ENCODE results near the gene TMCO6.
"Not testable (repeated sequence)": the region's sequence is repeated elsewhere in the genome, so short reads cannot be mapped to it uniquely, and the experiment has no call there.

TMCO6 gene

DNA sequence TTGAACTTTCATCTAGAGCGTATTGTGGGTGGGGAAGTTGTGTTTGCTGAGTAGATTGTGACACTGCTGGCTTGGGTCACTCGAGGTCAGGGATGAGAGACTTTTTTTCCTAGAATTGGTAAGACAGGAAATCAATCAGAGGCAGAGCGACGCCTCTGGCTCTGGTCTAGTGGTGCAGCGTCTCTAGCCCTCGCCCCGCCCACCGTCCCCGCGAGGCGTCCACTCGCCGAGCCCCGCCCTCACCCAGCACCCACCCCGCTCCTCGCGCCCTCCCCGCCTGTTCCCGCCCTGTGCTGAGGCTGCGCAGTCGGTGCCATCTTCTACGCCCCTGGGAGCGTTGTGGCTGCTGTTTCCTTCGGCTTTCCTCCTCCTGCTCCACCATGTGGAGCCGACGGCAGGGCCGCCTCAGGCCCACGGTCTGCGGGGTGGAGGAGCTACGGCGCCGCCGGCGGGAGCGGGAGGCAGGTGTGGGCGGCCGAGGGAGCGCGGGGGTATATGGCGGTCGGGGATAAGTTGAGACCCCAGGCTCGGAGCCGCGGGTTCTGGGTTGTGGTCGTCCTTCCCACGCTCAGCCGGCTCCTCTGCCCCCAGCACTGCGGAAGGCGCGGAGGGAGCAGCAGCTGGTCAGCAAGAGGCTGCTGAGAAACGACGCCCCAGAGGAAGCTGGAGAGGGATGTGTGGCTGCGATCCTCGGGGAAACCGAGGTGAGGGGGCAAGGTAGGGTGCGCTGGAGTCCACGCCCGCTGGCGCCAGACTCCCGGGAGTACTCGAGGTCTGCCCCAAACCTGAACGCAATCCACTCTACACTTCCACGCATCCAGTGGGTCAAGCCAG is at the start of gene TMCO6:
Gene TMCO6 (plus strand): TSS at position 304 of the 834 bp plus-strand sequence. CDS start 77 bp downstream, at position 381.
- peak; percentile 53 for FAIRE-seq
- DNase-seq (ENCODE audit: low spot score) = peak; percentile 98

DNA sequence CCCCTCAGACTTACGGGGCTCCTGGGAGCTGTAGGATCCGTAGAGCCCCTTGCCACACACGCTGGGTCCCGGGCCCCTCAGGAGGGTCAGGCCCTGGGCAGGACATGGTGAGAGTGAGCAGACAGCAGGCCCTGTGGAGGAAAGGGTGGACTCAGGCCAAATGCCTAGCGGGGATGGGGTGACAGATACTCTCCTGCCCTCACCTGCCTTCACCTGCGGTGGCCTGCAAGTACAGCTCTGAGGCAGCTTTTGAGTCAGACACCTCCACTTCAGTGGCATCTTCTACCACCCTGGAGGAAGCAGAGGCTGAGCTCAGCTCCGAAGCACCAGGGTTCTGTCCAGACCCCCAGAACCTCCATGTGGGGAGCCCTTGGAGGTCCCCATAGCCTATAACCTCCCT is 48.4 kb upstream of the TMCO6 start:
- no peak for FAIRE-seq

GRCh38 chr5:140591747-140592372 is 47.4 kb upstream of the TMCO6 start:
- FAIRE-seq (no peak), DNase-seq (ENCODE audit: low spot score) (no peak)

More for the DNA sequence above, 48.4 kb upstream of the TMCO6 start:
- no peak for DNase-seq (ENCODE audit: low spot score)

GRCh38 chr5:140593070-140593469 is 46.2 kb upstream of the TMCO6 start:
- DNase-seq (ENCODE audit: low spot score) = not testable (repeated sequence)

DNA sequence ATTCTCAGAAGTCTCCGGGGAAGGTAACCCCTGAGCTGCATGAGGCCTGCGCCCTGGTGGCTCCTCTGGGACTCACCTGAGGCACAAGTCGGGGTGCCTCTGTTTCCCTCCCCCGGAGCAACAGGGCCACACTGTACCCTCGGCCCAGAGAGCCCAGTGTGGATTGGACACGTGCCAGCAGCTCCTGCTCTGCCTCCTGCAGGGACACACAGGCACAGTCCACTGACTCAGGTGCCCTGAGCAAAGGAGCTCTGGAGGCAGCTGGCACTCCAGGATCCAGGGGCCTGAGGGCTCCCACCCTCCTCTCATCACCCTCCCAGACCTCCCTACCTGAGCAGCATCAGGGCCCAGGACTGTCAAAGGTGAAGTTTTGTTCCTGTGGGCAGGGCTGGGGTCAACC is 45.1 kb upstream of the TMCO6 start:
- DNase-seq (ENCODE audit: low spot score) (no peak), FAIRE-seq (no peak)

More at GRCh38 chr5:140593070-140593469, 46.2 kb upstream of the TMCO6 start:
- FAIRE-seq = not testable (repeated sequence)

DNA sequence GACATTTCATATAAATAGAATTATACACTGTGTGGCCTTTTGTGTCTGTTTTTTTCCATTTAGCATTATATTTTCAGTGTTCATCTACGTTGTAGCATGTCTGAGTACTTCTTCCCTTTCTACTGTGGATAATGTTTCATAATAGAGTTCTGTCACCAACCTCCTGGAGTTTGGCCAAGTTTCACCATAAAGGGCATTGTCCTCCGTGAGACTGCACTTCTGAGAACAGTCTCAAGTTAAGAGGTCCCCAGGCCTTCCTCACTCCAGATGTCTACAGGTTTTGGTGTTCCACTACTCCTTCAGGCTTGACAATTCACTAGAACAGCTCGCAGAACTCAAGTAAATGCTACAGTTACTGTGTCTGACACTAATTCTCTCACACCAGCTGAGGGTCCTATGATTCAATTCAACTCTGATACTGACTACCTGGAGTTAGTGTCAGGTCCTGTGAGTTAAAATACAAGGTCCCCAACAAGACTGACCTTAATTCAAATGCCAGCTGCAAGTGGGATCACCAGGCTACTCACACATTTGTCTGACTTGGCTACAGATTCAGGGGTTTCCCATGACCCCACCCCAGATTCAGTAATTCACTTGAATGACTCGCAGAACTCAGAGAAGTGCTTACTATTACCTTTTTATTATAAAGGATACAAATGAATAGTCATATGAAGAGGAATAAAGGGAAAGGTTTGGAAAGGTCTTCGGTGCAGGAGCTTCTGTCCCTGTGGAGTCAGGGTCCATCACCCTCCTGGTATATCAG is 43.5 kb upstream of the TMCO6 start:
- DNase-seq (ENCODE audit: low spot score) (no peak), FAIRE-seq (no peak)

GRCh38 chr5:140596321-140596741 is 42.9 kb upstream of the TMCO6 start:
- FAIRE-seq (no peak), DNase-seq (ENCODE audit: low spot score) (no peak)

- FAIRE-seq = no peak
- DNase-seq (ENCODE audit: low spot score) = no peak
Observed at GRCh38 chr5:140598836-140599235, 40.4 kb upstream of the TMCO6 start.

DNA sequence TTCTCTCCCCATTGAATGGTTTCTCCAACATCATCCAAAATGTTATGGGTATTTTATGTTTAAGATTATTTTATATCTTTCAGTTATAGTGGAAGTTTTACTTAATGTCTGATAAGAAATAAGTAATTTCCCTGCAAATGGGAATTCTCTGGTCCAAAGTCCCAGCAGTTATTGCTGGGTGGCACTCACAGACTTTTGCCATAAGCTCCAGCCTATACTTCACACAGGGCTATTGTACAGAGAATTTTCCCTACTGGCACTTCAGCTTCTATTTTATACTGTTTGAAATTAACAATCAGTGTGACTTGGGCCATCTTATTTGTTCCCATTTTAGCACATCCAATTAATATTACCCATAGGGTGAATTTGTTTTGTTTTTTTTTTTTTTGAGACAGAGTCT is 39.2 kb upstream of the TMCO6 start:
- FAIRE-seq = no peak
- no peak for DNase-seq (ENCODE audit: low spot score)

DNA sequence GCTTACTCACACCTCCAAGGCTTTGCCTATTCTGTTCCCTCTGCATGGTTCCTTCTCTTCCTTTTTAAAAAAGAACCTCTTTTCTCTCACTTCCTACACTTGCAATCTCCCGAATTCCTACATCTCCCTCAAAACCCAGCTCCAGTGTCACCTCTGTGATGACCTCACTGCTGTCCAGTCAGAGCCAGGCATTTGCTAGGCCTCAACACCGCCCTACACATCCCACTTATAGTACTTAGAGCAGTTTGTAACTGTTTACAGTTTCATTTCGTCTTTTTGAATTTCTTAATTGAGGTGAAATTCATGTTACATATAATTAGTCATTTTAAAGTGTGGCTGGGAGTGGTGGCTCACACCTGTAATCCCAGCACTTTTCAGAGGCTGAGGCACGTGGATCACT is 37.1 kb upstream of the TMCO6 start:
- DNase-seq (ENCODE audit: low spot score) (no peak), FAIRE-seq (no peak)

DNA sequence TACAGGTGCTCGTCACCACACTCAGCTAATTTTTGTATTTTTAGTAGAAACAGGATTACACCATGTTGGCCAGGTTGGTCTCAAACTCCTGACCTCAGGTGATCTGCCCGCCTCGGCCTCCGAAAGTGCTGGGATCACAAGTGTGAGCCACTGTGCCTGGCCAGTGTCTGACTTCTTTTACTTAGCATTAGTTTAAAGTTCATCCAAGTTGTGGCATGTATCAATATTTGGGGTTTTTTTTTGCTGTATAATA is 35.9 kb upstream of the TMCO6 start:
- DNase-seq (ENCODE audit: low spot score); FAIRE-seq: not testable (repeated sequence)

GRCh38 chr5:140603734-140604133 is 35.5 kb upstream of the TMCO6 start:
- DNase-seq (ENCODE audit: low spot score) = no peak
- FAIRE-seq = no peak

DNA sequence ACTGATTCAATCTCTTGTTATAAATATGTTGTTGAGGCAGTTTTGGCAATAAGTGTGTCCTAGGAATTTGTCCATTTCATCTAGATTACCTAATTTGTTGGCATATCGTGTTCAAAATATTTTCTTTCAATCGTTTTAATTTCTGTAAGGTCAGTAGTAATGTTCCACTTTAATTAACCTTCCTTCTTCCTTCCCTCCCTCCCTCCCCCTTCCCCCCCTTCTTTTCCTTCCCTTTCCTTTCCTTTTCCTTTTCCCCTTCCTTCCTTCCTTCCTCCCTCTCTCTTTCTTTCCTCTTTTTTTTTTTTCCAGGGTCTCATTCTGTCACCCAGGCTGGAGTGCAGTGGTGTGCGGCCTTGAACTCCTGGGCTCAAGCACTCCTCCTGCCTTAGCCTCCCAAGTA is 33.4 kb upstream of the TMCO6 start:
- DNase-seq (ENCODE audit: low spot score) (no peak), FAIRE-seq (no peak)

GRCh38 chr5:140607031-140607430 is 32.2 kb upstream of the TMCO6 start:
- DNase-seq (ENCODE audit: low spot score) = no peak
- no peak for FAIRE-seq

GRCh38 chr5:140608722-140609121 is 30.5 kb upstream of the TMCO6 start:
- DNase-seq (ENCODE audit: low spot score) = no peak
- no peak for FAIRE-seq

DNA sequence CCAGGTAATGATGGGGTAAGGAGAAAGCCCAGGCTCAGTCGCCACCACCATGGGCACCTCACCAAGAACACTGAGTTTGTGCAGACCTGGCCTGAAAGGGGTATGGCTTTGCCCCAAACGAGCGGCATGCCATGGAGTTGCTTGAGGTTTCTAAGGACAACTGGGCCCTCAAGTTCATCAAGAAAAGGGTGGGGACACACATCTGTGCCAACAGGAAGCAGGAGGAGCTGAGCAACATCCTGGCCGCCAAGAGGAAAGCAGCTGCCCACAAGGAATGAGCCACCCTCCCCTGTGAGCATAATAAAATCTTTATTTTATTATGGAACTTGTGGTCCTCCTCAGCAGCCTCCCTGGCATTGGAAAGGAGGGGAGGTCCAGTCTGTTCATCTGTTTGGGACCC is 30.1 kb upstream of the TMCO6 start:
- DNase-seq (ENCODE audit: low spot score) (no peak), FAIRE-seq (no peak)

- FAIRE-seq (no peak), DNase-seq (ENCODE audit: low spot score) (no peak)
Observed at GRCh38 chr5:140611020-140611521, 28.2 kb upstream of the TMCO6 start.

DNA sequence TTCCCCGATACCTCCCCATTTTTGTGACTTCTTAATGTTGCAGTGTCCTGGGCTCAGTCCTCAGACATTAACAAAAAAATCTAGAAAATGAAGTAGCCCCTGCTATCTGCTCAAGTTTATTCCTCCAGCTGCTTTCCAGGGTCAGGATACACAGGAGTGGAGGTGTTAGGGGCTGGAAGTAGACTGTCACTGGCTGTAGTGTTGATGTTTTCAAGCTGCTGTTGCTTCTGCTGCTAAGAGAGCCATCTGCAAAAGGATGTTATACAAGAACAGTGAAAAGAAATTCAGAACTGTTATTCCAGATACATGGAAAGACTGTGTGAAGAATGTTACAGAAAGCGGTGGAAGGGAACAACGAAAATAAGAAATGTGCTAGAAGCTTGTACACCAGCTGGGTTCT is 16.9 kb upstream of the TMCO6 start:
- FAIRE-seq (no peak), DNase-seq (ENCODE audit: low spot score) (no peak)

- not testable (repeated sequence) for FAIRE-seq; DNase-seq (ENCODE audit: low spot score)
Observed at GRCh38 chr5:140623061-140623460, 16.2 kb upstream of the TMCO6 start.

GRCh38 chr5:140624886-140625285 is 14.4 kb upstream of the TMCO6 start:
- not testable (repeated sequence) for FAIRE-seq; DNase-seq (ENCODE audit: low spot score)

- DNase-seq (ENCODE audit: low spot score) = no peak
- no peak for FAIRE-seq
Observed at GRCh38 chr5:140627972-140628371, 11.3 kb upstream of the TMCO6 start.

DNA sequence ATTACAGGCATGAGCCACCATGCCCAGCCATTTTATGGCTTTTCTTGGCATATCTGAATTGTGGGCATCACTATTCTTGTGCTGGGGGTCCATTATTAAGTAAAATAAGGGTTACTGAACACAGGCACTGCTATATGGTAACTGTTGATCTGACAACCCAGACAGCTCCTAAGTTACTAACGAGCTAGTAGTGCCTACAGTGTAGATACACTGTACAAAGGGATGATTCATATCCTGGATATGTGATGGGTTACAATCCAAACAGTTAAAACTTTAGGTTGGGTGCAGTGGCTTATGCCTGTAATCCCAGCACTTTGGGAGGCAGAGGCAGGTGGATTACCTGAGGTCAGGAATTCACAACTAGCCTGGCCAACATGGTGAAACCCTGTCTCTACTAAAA is 10.5 kb upstream of the TMCO6 start:
- FAIRE-seq (no peak), DNase-seq (ENCODE audit: low spot score) (peak; percentile 24)
